Gastroesophageal sphincter (tissue), 4 donors: ENCODE data around the gene ICOSLG. TPM values are rescaled to one million over a fixed set of nuclear protein-coding genes. Genes with fewer than 3 reads are reported as not detected.
"Not testable (repeated sequence)": the region's sequence is repeated elsewhere in the genome, so short reads cannot be mapped to it uniquely, and the experiment has no call there.

ENCODE experiments used
- ATAC-seq: fragments of 150-250 bp; one replicate; pipeline ENCODE4 v1.9.1; 2016; ENCODE audit warnings: mild to moderate bottlenecking, moderate library complexity
- H3K27ac ChIP-seq, 4 donors: fragments of 200-600 bp; sonication (generic) in 3 of 4; 1 replicate in 3 of 4; 2 replicates in 1 of 4; pipeline ENCODE4 v1.5.1; 2016 to 2019
- H3K27me3 ChIP-seq: fragments of 200-600 bp; sonication (generic); one replicate; pipeline ENCODE4 v1.5.1; 2019
- H3K36me3 ChIP-seq, 2 donors: fragments of 200-600 bp; sonication (generic); one replicate each; pipeline ENCODE4 v1.5.1; 2019; ENCODE audit warnings: control low read depth in 1 of 2
- H3K4me1 ChIP-seq, 3 donors: fragments of 200-600 bp; sonication (generic); 1 replicate in 2 of 3; 2 replicates in 1 of 3; pipeline ENCODE4 v1.5.1; 2016 to 2019; ENCODE audit warnings: control low read depth in 2 of 3
- H3K4me3 ChIP-seq, 2 donors: fragments of 200-600 bp; sonication (generic); one replicate each; pipeline ENCODE4 v1.5.1; 2019; ENCODE audit warnings: mild to moderate bottlenecking in 1 of 2, moderate library complexity in 1 of 2
- H3K9me3 ChIP-seq, 3 donors: fragments of 200-600 bp; sonication (generic); one replicate each; pipeline ENCODE4 v1.5.1; 2017 to 2019; ENCODE audit warnings: control low read depth in 2 of 3
- EP300 ChIP-seq: sonication (generic); formaldehyde crosslinking; IDR thresholded peaks from one replicate; pipeline ENCODE4 v1.6.1; 2017; ENCODE audit warnings: antibody characterized with exemption, mild to moderate bottlenecking
- POLR2A ChIP-seq, 2 donors: fragments of 450-650 bp; IDR thresholded peaks; one replicate each; pipeline ENCODE4 v1.6.1; 2017; ENCODE audit warnings: antibody characterized with exemption in 2 of 2, mild to moderate bottlenecking in 2 of 2, moderate library complexity in 1 of 2
- POLR2AphosphoS5 ChIP-seq: sonication (generic); formaldehyde crosslinking; IDR thresholded peaks from one replicate; pipeline ENCODE4 v1.6.1; 2017; ENCODE audit warnings: antibody characterized with exemption
- WGBS, 2 donors: methylation state at CpG; one replicate each; pipeline ENCODE4 v1.1.5; 2018; ENCODE audit warnings: low coverage in 1 of 2; 5-methylcytosine and 5-hydroxymethylcytosine counted together
- total RNA-seq, 4 donors: library from RNA; depleted of rRNA; stranded (reverse); fragments of >200 nt; gene quantifications; one replicate each; pipeline ENCODE4 v1.1.0, GENCODE V29; 2016
- TF ChIP-seq, protein P1 (sequence below), 4 experiments: fragments of 200-600 bp in 2 of 4; fragments of 450-650 bp in 2 of 4; sonication (generic) in 1 of 4; IDR thresholded peaks; one replicate each; pipeline ENCODE4 v1.5.1; 2017 to 2019; ENCODE audit warnings: antibody characterized with exemption in 4 of 4, mild to moderate bottlenecking in 2 of 4, moderate library complexity in 2 of 4

The ICOSLG gene
- total RNA-seq: 1 to 10 TPM in 2 of 4 donors, under 1 TPM in 2; 0.40 to 1.9 (median 0.80) TPM

DNA sequence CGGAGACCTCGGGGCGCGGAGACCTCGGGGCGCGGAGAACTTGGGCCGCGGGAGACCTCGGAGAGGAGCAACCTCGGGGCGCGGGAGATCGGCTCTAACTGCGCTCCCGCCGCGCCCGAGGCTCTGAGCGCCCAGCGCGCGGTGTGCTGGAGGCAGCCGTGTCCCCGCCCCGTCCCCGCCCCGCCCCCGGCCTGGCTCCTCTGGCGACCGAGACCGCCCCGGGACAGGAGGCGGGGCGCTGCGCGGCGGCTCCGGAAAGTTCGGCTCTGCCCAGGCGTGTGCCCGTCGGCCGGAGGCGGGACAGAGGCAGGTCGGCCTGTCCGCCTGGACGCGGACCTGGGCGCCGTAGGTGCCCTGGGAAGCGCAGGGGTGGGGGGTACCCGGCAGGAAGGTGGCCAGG, at the start of gene ICOSLG:
Gene ICOSLG, minus strand, starts transcription at position 102 of the 400 bp plus-strand sequence. CDS start 126 bp downstream, outside the sequence.
- H3K4me1 ChIP-seq, H3K27me3 ChIP-seq, H3K9me3 ChIP-seq, H3K4me3 ChIP-seq, H3K27ac ChIP-seq, H3K36me3 ChIP-seq: not testable (repeated sequence)
- no CpG with 5 or more reads among the region's 53 CpGs for WGBS, 2 donors
- ATAC-seq: peak; percentile 83

GRCh38 chr21:44289381-44290010, 48.8 kb upstream of the ICOSLG start:
- no peak overlapping the region for H3K27ac ChIP-seq
- H3K27me3 ChIP-seq: peaks cover 77% of the 10 kb centered on the region
- H3K4me1 ChIP-seq: peaks cover 0 to 16% (median 3%) of the 10 kb centered on the region in 3 donors
- no peaks in the 10 kb centered on the region for H3K9me3 ChIP-seq
- TF ChIP-seq POLR2A (IDR thresholded peaks at IDR 0.05) (no peak), EP300 (no peak), POLR2AphosphoS5 (no peak)
- TF ChIP-seq, protein P1, sequence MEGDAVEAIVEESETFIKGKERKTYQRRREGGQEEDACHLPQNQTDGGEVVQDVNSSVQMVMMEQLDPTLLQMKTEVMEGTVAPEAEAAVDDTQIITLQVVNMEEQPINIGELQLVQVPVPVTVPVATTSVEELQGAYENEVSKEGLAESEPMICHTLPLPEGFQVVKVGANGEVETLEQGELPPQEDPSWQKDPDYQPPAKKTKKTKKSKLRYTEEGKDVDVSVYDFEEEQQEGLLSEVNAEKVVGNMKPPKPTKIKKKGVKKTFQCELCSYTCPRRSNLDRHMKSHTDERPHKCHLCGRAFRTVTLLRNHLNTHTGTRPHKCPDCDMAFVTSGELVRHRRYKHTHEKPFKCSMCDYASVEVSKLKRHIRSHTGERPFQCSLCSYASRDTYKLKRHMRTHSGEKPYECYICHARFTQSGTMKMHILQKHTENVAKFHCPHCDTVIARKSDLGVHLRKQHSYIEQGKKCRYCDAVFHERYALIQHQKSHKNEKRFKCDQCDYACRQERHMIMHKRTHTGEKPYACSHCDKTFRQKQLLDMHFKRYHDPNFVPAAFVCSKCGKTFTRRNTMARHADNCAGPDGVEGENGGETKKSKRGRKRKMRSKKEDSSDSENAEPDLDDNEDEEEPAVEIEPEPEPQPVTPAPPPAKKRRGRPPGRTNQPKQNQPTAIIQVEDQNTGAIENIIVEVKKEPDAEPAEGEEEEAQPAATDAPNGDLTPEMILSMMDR (IDR thresholded peaks at IDR 0.05): no peak
- H3K4me3 ChIP-seq: no peak overlapping the region
- H3K36me3 ChIP-seq: no peaks in the 10 kb centered on the region
- ATAC-seq: no peak
- no CpG with 5 or more reads among the region's 24 CpGs for WGBS, 2 donors

DNA sequence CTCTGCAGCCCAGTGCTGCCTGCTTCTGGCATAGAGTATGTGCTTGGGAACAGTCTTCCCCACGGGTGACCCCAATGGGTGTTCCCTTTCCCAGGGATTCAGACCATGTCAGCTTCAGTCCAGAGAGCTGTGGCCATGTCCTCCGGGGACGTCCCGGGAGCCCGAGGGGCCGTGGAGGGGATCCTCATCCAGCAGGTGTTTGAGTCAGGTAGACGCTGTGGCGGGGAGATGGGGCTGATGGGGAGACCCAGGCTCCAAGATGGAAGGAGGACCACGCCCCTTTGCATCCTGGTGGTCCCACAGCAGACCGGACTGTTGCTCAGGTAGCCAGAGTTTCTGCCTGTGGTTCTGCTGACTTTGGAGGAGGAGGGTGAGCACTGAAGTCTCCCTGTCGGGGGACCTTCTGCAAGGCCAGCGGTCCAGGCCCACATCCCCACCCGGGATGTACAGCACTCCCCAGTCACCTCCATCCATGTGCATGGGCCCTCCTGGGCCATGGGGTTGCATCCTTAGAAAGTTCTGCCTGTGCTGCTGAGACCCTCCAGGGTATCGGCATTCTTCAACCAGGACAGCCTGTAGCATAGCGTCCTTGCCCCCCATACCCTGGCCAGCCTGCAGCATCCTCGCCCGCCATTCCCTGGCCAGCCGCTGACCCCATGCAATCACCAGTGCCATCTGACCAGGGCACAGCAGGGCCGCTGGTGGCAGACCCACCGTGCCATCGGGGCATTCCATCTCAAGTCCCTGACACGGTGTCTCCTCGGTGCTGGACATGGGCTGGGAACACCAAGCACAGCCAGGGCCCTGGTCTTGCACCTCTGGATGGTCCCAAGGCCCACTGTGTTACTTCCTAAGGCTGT, 47.7 kb upstream of the ICOSLG start:
- Histone ChIP-seq H3K4me3 (no peak overlapping the region), H3K27me3 (peaks cover 73% of the 10 kb centered on the region), H3K9me3 (no peaks in the 10 kb centered on the region), H3K4me1 (peaks cover 0 to 11% (median 0%) of the 10 kb centered on the region in 3 donors), H3K36me3 (no peaks in the 10 kb centered on the region), H3K27ac (no peak overlapping the region)
- 73 to 93% methylated on average over 3 to 5 of the region's 23 CpGs for WGBS, 2 donors
- TF ChIP-seq POLR2A (IDR thresholded peaks at IDR 0.05) (no peak), EP300 (no peak), POLR2AphosphoS5 (no peak)
- TF ChIP-seq, protein P1 (IDR thresholded peaks at IDR 0.05): no peak
- ATAC-seq: no peak

- Histone ChIP-seq H3K36me3 (no peaks in the 10 kb centered on the region), H3K27me3 (peaks cover 61% of the 10 kb centered on the region), H3K27ac (no peak overlapping the region), H3K4me3 (no peak overlapping the region), H3K4me1 (peaks cover 0 to 11% (median 0%) of the 10 kb centered on the region in 3 donors), H3K9me3 (no peaks in the 10 kb centered on the region)
- ATAC-seq: no peak
- no CpG with 5 or more reads among the region's 31 CpGs for WGBS, 2 donors
- TF ChIP-seq POLR2AphosphoS5: no peak
- TF ChIP-seq POLR2A (IDR thresholded peaks at IDR 0.05): no peak
- no peak for TF ChIP-seq EP300
- TF ChIP-seq, protein P1 (IDR thresholded peaks at IDR 0.05): no peak
Measured at GRCh38 chr21:44286716-44287632, 46.2 kb upstream of the ICOSLG start.
